ENCODE data around the gene CFAP53.
"Not testable (repeated sequence)": the region's sequence is repeated elsewhere in the genome, so short reads cannot be mapped to it uniquely, and the experiment has no call there.

CFAP53 gene

GRCh38 chr18:50266248-50266704, at the start of gene CFAP53:
Gene CFAP53 (minus strand): TSS chr18:50266495. CDS start chr18:50266404, 91 bp downstream.
- Mint-ChIP-seq H3K27ac (peak within 1 kb of the TSS; percentile 78), H3K27me3 (no peaks in the 10 kb centered on the region), H3K36me3 (ENCODE audit: low read depth) (peaks cover 10% of the 10 kb centered on the region), H3K4me1 (peaks cover 32% of the 10 kb centered on the region), H3K9me3 (no peaks in the 10 kb centered on the region), H3K4me3 (peak within 1 kb of the TSS; percentile 82)
- peak; percentile 93 for DNase-seq
- ATAC-seq, result peak; percentile 93

GRCh38 chr18:50315100-50315871, 49.0 kb upstream of the CFAP53 start:
- no peak for ATAC-seq
- Mint-ChIP-seq H3K27ac (no peak overlapping the region), H3K36me3 (ENCODE audit: low read depth) (no peaks in the 10 kb centered on the region), H3K27me3 (no peaks in the 10 kb centered on the region), H3K9me3 (no peaks in the 10 kb centered on the region), H3K4me3 (no peak overlapping the region), H3K4me1 (peaks cover 15% of the 10 kb centered on the region)
- no peak for DNase-seq

- ATAC-seq (no peak), DNase-seq (no peak)
- Mint-ChIP-seq H3K4me3 (no peak overlapping the region), H3K9me3 (no peaks in the 10 kb centered on the region), H3K36me3 (ENCODE audit: low read depth) (no peaks in the 10 kb centered on the region), H3K27ac (no peak overlapping the region), H3K27me3 (no peaks in the 10 kb centered on the region), H3K4me1 (peaks cover 7% of the 10 kb centered on the region)
These were observed 47.7 kb upstream of the CFAP53 start for GRCh38 chr18:50313873-50314460.

- Mint-ChIP-seq H3K4me3 (no peak overlapping the region), H3K4me1 (peaks cover 13% of the 10 kb centered on the region), H3K27ac (no peak overlapping the region), H3K9me3 (no peaks in the 10 kb centered on the region), H3K27me3 (no peaks in the 10 kb centered on the region), H3K36me3 (ENCODE audit: low read depth) (no peaks in the 10 kb centered on the region)
- no peak for DNase-seq
- ATAC-seq, result no peak
These were observed 46.8 kb upstream of the CFAP53 start for GRCh38 chr18:50313031-50313607.

- no peak for ATAC-seq
These were observed 46.2 kb upstream of the CFAP53 start for GRCh38 chr18:50312296-50313030.

GRCh38 chr18:50311650-50312049, 45.4 kb upstream of the CFAP53 start:
- no peaks in the 10 kb centered on the region for H3K9me3 Mint-ChIP-seq
- ATAC-seq (no peak), DNase-seq (no peak)
- no peaks in the 10 kb centered on the region for H3K36me3 Mint-ChIP-seq (ENCODE audit: low read depth)
- H3K4me1 Mint-ChIP-seq, result peaks cover 20% of the 10 kb centered on the region
- no peak overlapping the region for H3K27ac Mint-ChIP-seq
- H3K4me3 Mint-ChIP-seq, result no peak overlapping the region
- peaks cover 2% of the 10 kb centered on the region for H3K27me3 Mint-ChIP-seq

More at GRCh38 chr18:50312296-50313030, 46.2 kb upstream of the CFAP53 start:
- H3K27ac Mint-ChIP-seq, result no peak overlapping the region
- H3K4me1 Mint-ChIP-seq, result peaks cover 19% of the 10 kb centered on the region
- no peaks in the 10 kb centered on the region for H3K36me3 Mint-ChIP-seq (ENCODE audit: low read depth)
- no peak for DNase-seq
- H3K4me3 Mint-ChIP-seq, result no peak overlapping the region
- H3K27me3 Mint-ChIP-seq, result peaks cover 2% of the 10 kb centered on the region
- H3K9me3 Mint-ChIP-seq, result no peaks in the 10 kb centered on the region

GRCh38 chr18:50310080-50310479, 43.8 kb upstream of the CFAP53 start:
- Mint-ChIP-seq H3K27me3 (peaks cover 6% of the 10 kb centered on the region), H3K36me3 (ENCODE audit: low read depth) (no peaks in the 10 kb centered on the region), H3K4me3 (no peak overlapping the region), H3K9me3 (peaks cover 3% of the 10 kb centered on the region), H3K27ac (no peak overlapping the region), H3K4me1 (peaks cover 17% of the 10 kb centered on the region)
- no peak for ATAC-seq
- no peak for DNase-seq

GRCh38 chr18:50308851-50309250, 42.6 kb upstream of the CFAP53 start:
- H3K9me3 Mint-ChIP-seq, result not testable (repeated sequence)
- H3K27me3 Mint-ChIP-seq, result peaks cover 11% of the 10 kb centered on the region

GRCh38 chr18:50307738-50308470, 41.6 kb upstream of the CFAP53 start:
- DNase-seq, result peak; percentile 92
- Mint-ChIP-seq H3K4me3 (peak overlapping the region; percentile 88), H3K4me1 (peaks cover 13% of the 10 kb centered on the region), H3K36me3 (ENCODE audit: low read depth) (no peaks in the 10 kb centered on the region), H3K9me3 (peaks cover 5% of the 10 kb centered on the region), H3K27me3 (peaks cover 16% of the 10 kb centered on the region), H3K27ac (peak overlapping the region; percentile 87)
- ATAC-seq, result peak; percentile 99

More at GRCh38 chr18:50308851-50309250, 42.6 kb upstream of the CFAP53 start:
- not testable (repeated sequence) for H3K36me3 Mint-ChIP-seq (ENCODE audit: low read depth); H3K27ac Mint-ChIP-seq; H3K4me3 Mint-ChIP-seq; DNase-seq; ATAC-seq
- peaks cover 15% of the 10 kb centered on the region for H3K4me1 Mint-ChIP-seq

- Mint-ChIP-seq H3K4me3 (peak overlapping the region; percentile 88), H3K27me3 (peaks cover 21% of the 10 kb centered on the region), H3K4me1 (peaks cover 13% of the 10 kb centered on the region), H3K27ac (peak overlapping the region; percentile 87), H3K9me3 (peaks cover 5% of the 10 kb centered on the region), H3K36me3 (ENCODE audit: low read depth) (no peaks in the 10 kb centered on the region)
- ATAC-seq, result no peak
- DNase-seq, result no peak
These were observed 41.1 kb upstream of the CFAP53 start for GRCh38 chr18:50307400-50307737.

GRCh38 chr18:50306944-50307343, 40.6 kb upstream of the CFAP53 start:
- Mint-ChIP-seq H3K27ac (no peak overlapping the region), H3K4me3 (peak overlapping the region; percentile 88), H3K27me3 (peaks cover 21% of the 10 kb centered on the region), H3K36me3 (ENCODE audit: low read depth) (no peaks in the 10 kb centered on the region), H3K4me1 (peaks cover 13% of the 10 kb centered on the region), H3K9me3 (peaks cover 5% of the 10 kb centered on the region)
- no peak for ATAC-seq
- DNase-seq, result no peak

GRCh38 chr18:50301074-50301473, 34.8 kb upstream of the CFAP53 start:
- DNase-seq (no peak), ATAC-seq (no peak)
- peaks cover 38% of the 10 kb centered on the region for H3K27me3 Mint-ChIP-seq
- no peak overlapping the region for H3K27ac Mint-ChIP-seq
- H3K36me3 Mint-ChIP-seq (ENCODE audit: low read depth), result no peaks in the 10 kb centered on the region
- H3K9me3 Mint-ChIP-seq, result peaks cover 5% of the 10 kb centered on the region
- H3K4me1 Mint-ChIP-seq, result peaks cover 8% of the 10 kb centered on the region
- H3K4me3 Mint-ChIP-seq, result no peak overlapping the region

GRCh38 chr18:50299626-50300388, 33.5 kb upstream of the CFAP53 start:
- Mint-ChIP-seq H3K9me3 (no peaks in the 10 kb centered on the region), H3K36me3 (ENCODE audit: low read depth) (no peaks in the 10 kb centered on the region), H3K4me3 (no peak overlapping the region), H3K4me1 (peaks cover 8% of the 10 kb centered on the region), H3K27ac (no peak overlapping the region), H3K27me3 (peaks cover 33% of the 10 kb centered on the region)
- DNase-seq (no peak), ATAC-seq (no peak)

Measured in activated naive CD8-positive, alpha-beta T cell treated with anti-CD3 and anti-CD28 coated beads, Interleukin-2, amount 50 U/mL, for 24 hours (primary cell).